ENCODE measurements around the gene RUFY3. TPM values are rescaled to one million over a fixed set of nuclear protein-coding genes. Genes with fewer than 3 reads are reported as not detected.
A peak's percentile ranks its signal among the peaks of the same experiment; 100 is the strongest.

The RUFY3 gene
- total and polyA plus RNA-seq, 4 donors: 17.2 to 122 (median 43.2) TPM

GRCh38 chr4:70703619-70704214 lies 18.0 kb upstream of the RUFY3 start:
- H3K27ac ChIP-seq (ENCODE audit: low read depth in 1 of 2, low read length in 1 of 2): peak overlapping the region; percentile 98
- DNase-seq (peak in 2 of 3 donors; percentile 46 to 57), ATAC-seq (ENCODE audit: insufficient read depth, low FRiP score) (no peak)
- TF ChIP-seq CTCF (IDR thresholded peaks at IDR 0.05; ENCODE audit: control extremely low read depth, extremely low read depth): no peak
- no peaks in the 10 kb centered on the region for H3K9me3 ChIP-seq (ENCODE audit: control insufficient read depth in 4 of 4, insufficient read depth in 3 of 4, low read length in 3 of 4)
- peak overlapping the region; percentile 80 for H3K4me3 ChIP-seq
- no peaks in the 10 kb centered on the region for H3K27me3 ChIP-seq (ENCODE audit: control insufficient read depth in 3 of 3, insufficient read depth in 3 of 3, low read length in 2 of 3)
- H3K9ac ChIP-seq (ENCODE audit: insufficient read depth in 1 of 2, low read length in 2 of 2): peak overlapping the region; percentile 83 to 90
- no peaks in the 10 kb centered on the region for H3K36me3 ChIP-seq (ENCODE audit: control insufficient read depth in 4 of 4, insufficient read depth in 4 of 4, low read length in 4 of 4)
- peaks cover 0 to 21% (median 5%) of the 10 kb centered on the region in 5 donors for H3K4me1 ChIP-seq (ENCODE audit: control insufficient read depth in 5 of 5, insufficient read depth in 5 of 5, low read length in 5 of 5)
- 2 to 5% methylated on average over 11 of the region's 11 CpGs for WGBS, 2 donors

- Histone ChIP-seq H3K4me1 (ENCODE audit: control insufficient read depth in 5 of 5, insufficient read depth in 5 of 5, low read length in 5 of 5) (peaks cover 0 to 21% (median 5%) of the 10 kb centered on the region in 5 donors), H3K36me3 (ENCODE audit: control insufficient read depth in 4 of 4, insufficient read depth in 4 of 4, low read length in 4 of 4) (no peaks in the 10 kb centered on the region), H3K9ac (ENCODE audit: insufficient read depth in 1 of 2, low read length in 2 of 2) (peak overlapping the region; percentile 83 to 90), H3K27me3 (ENCODE audit: control insufficient read depth in 3 of 3, insufficient read depth in 3 of 3, low read length in 2 of 3) (no peaks in the 10 kb centered on the region), H3K9me3 (ENCODE audit: control insufficient read depth in 4 of 4, insufficient read depth in 3 of 4, low read length in 3 of 4) (no peaks in the 10 kb centered on the region), H3K4me3 (peak overlapping the region; percentile 80), H3K27ac (ENCODE audit: low read depth in 1 of 2, low read length in 1 of 2) (peak overlapping the region; percentile 98)
- 1% methylated on average over 19 to 58 of the region's 58 CpGs for WGBS, 2 donors
- DNase-seq (peak; percentile 92 to 95 (median 93)), ATAC-seq (ENCODE audit: insufficient read depth, low FRiP score) (peak; percentile 82)
- TF ChIP-seq CTCF (IDR thresholded peaks at IDR 0.05; ENCODE audit: control extremely low read depth, extremely low read depth): no peak
Observed at GRCh38 chr4:70704215-70704930, 17.4 kb upstream of the RUFY3 start.

GRCh38 chr4:70704931-70705182 lies 16.9 kb upstream of the RUFY3 start:
- H3K27me3 ChIP-seq (ENCODE audit: control insufficient read depth in 3 of 3, insufficient read depth in 3 of 3, low read length in 2 of 3): no peaks in the 10 kb centered on the region
- DNase-seq (no peak), ATAC-seq (ENCODE audit: insufficient read depth, low FRiP score) (peak; percentile 24)
- WGBS, 2 donors: 0% methylated on average over 4 to 39 of the region's 39 CpGs
- no peak overlapping the region for H3K9ac ChIP-seq (ENCODE audit: insufficient read depth in 1 of 2, low read length in 2 of 2)
- no peaks in the 10 kb centered on the region for H3K9me3 ChIP-seq (ENCODE audit: control insufficient read depth in 4 of 4, insufficient read depth in 3 of 4, low read length in 3 of 4)
- H3K4me3 ChIP-seq: peak overlapping the region; percentile 80
- H3K27ac ChIP-seq (ENCODE audit: low read depth in 1 of 2, low read length in 1 of 2): peak overlapping the region; percentile 98
- no peaks in the 10 kb centered on the region for H3K36me3 ChIP-seq (ENCODE audit: control insufficient read depth in 4 of 4, insufficient read depth in 4 of 4, low read length in 4 of 4)
- TF ChIP-seq CTCF (IDR thresholded peaks at IDR 0.05; ENCODE audit: control extremely low read depth, extremely low read depth): no peak
- H3K4me1 ChIP-seq (ENCODE audit: control insufficient read depth in 5 of 5, insufficient read depth in 5 of 5, low read length in 5 of 5): peaks cover 0 to 21% (median 5%) of the 10 kb centered on the region in 5 donors

Data from lung (tissue), 12 donors.